T-helper 17 cell (primary cell): ENCODE data around the gene GLB1L2. TPM values are rescaled to one million over a fixed set of nuclear protein-coding genes. Genes with fewer than 3 reads are reported as not detected.

Experiments used
- ATAC-seq: fragments of 150-1000 bp; cut with Tn5 transposase; 2 replicates; pipeline ENCODE4 v1.10.0; 2021; ENCODE audit warnings: mild to moderate bottlenecking, moderate library complexity
- DNase-seq, 3 donors: peaks; one replicate each; pipeline versions ENCODE4 v3.0.0 to v3.0.0-alpha.2; 2020 to 2021
- H3K9me3 ChIP-seq: one replicate; pipeline ENCODE4 v1.7.0; 2013; ENCODE audit warnings: low read length, mild to moderate bottlenecking; ENCODE audit not compliant: control insufficient read depth, poor library complexity, severe bottlenecking
- H3K27ac Mint-ChIP-seq: one replicate; pipeline ENCODE4 v1.8.0; 2022; ENCODE audit warnings: mild to moderate bottlenecking, moderate library complexity, mixed read lengths
- H3K27me3 Mint-ChIP-seq: one replicate; pipeline ENCODE4 v1.8.0; 2022; ENCODE audit warnings: mixed read lengths
- H3K36me3 Mint-ChIP-seq: one replicate; pipeline ENCODE4 v1.8.0; 2022; ENCODE audit warnings: low read depth, mixed read lengths
- H3K4me1 Mint-ChIP-seq: one replicate; pipeline ENCODE4 v1.8.0; 2022; ENCODE audit warnings: mild to moderate bottlenecking, mixed read lengths
- H3K4me3 Mint-ChIP-seq: one replicate; pipeline ENCODE4 v1.8.0; 2022; ENCODE audit warnings: mild to moderate bottlenecking, moderate library complexity, mixed read lengths
- total RNA-seq, 4 donors: library from RNA in 2 of 4; stranded (reverse) in 2 of 4; gene quantifications; one replicate each; pipeline ENCODE4 v1.2.3 and lab custom pipeline; 2022 to 2026

Gene GLB1L2
- total RNA-seq, 2 donors from 2014 or later, result 0.37 to 0.73 TPM

DNA sequence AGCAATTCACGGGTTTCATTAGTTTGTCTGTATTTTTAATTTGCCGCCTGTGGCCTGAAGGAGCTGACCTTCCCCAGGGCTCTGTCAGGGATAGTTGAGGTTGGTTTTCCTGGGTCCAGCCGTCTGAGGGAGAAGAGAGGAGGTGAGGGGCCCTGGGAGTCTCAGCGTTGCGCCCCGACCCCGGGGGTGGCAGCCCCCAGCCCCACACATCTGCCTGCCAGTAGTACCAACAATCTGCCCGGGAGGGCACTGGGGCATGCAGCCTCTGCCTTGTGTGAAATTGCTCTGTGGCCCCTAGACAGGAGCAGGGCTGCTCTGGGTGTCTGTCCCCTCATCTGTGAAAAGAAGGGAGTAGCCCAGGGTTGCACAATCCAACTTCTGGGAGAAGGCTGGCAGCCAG lies 73.6 kb downstream of the GLB1L2 start:
- DNase-seq (no peak), ATAC-seq (no peak)
- H3K27me3 Mint-ChIP-seq, result peaks cover 71% of the 10 kb centered on the region
- H3K9me3 ChIP-seq, result no peaks in the 10 kb centered on the region
- no peak overlapping the region for H3K27ac Mint-ChIP-seq
- peaks cover 2% of the 10 kb centered on the region for H3K36me3 Mint-ChIP-seq
- H3K4me1 Mint-ChIP-seq, result peaks cover 8% of the 10 kb centered on the region
- H3K4me3 Mint-ChIP-seq, result no peak overlapping the region

DNA sequence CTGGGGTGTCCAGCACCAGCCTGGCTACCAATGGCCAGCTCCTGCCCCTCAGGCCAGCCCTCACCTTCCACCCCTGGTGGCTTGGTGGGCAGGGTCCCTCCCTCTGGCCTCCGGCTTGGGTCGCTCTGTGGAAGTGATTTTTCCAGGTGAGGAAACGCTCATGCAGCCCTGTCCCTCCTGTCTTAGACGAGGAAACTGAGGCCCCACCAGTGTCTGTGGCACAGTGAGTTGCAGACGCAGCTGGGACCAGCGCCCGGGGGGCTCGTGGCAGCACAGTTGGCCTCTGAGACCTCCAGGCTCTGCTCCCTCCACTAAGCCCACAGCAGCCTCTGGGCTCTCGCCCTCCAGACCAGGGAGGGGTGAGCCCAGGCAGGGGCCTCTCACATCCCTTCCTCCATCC lies 74.1 kb downstream of the GLB1L2 start:
- peaks cover 71% of the 10 kb centered on the region for H3K27me3 Mint-ChIP-seq
- H3K4me1 Mint-ChIP-seq, result peaks cover 11% of the 10 kb centered on the region
- DNase-seq (no peak), ATAC-seq (no peak)
- no peak overlapping the region for H3K27ac Mint-ChIP-seq
- H3K4me3 Mint-ChIP-seq, result no peak overlapping the region
- H3K36me3 Mint-ChIP-seq, result peaks cover 2% of the 10 kb centered on the region
- H3K9me3 ChIP-seq, result no peaks in the 10 kb centered on the region

DNA sequence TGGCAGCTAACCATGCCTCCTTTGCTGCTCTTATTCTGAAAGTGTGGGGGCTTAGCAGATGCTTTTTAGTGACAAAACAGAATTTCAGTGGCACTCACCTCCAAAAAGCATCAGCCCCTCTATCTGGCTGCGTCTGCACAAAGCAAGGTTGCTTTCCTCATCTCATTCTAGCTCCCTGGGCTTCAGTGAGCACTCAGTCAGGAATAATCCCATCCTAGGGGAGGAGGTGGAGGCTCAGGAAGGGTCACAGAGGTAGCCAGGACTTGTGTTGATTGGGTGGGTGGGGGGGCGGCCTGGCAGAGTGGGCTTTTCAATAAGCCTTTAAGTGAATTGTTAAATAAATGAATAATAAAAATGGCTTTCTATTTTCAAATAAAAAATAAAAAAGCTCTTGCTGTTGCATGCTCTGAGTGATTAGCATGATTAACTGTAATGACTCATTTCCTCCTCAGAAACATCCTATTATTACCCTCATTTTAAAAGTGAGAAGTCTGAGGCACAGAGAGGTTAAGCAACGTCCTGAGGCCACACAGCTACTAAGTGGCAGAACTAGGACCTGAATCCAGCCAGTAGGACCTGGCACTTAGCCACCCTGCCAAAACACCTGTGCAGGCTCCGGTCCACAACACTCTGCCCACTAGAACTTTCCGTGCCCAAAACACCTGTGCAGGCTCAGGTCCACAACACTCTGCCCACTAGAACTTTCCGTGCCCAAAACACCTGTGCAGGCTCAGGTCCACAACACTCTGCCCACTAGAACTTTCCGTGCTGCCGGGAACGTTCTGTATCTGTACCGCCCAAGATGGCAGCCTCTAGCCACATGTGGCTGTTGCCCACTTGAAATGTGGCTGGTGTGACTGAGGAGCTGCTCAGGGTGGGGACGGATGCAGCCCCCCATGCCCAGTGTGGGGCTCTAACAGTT lies 74.7 kb downstream of the GLB1L2 start:
- no peaks in the 10 kb centered on the region for H3K9me3 ChIP-seq
- Mint-ChIP-seq H3K4me3 (no peak overlapping the region), H3K4me1 (peaks cover 17% of the 10 kb centered on the region), H3K27me3 (peaks cover 70% of the 10 kb centered on the region), H3K36me3 (peaks cover 2% of the 10 kb centered on the region), H3K27ac (peak overlapping the region; percentile 9)
- ATAC-seq (no peak), DNase-seq (no peak)

DNA sequence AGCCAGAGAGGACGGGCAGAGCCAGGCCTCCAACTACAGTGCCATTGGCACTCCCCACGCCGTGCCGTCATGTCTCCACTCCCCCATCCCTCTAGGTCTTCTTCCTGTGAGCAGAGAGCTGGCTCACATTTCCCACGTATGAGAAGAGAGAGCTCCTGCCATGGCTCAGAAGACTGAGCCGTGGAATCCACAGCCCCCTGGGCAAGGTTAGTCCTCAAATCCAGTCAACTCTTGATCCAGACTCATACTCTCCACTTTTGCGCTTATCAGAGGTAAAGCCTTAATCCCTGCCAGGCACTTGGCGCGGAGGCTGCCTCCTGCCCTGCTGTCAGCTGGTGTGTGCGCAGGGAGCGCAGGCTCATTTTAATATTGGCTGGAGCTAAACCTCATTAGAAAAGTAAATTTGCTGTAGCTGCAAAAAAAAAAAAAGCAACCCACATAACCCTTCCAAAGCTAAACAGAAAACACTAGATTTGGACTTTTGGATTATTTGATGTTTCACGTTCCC lies 75.6 kb downstream of the GLB1L2 start:
- H3K4me3 Mint-ChIP-seq, result no peak overlapping the region
- H3K27ac Mint-ChIP-seq, result peak overlapping the region; percentile 9
- ATAC-seq (no peak), DNase-seq (no peak)
- H3K27me3 Mint-ChIP-seq, result peaks cover 69% of the 10 kb centered on the region
- H3K4me1 Mint-ChIP-seq, result peaks cover 17% of the 10 kb centered on the region
- no peaks in the 10 kb centered on the region for H3K9me3 ChIP-seq
- H3K36me3 Mint-ChIP-seq, result peaks cover 2% of the 10 kb centered on the region

DNA sequence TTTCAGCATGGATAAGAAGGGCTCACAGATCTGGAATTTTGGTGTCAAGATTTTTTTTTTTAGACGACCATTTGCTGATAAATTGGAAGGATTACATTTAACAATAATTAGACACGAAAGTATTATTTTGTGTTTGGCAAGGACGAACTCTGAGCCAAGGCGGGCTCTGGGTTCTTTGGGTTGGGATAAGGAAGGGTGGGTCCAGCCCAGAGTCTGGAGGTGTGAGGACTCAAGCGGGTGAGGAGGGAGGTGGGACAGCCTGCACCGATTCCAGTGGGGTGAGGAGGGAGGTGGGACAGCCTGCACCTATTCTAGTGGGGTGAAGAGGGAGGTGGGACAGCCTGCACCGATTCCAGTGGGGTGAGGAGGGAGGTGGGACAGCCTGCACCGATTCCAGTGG lies 76.1 kb downstream of the GLB1L2 start:
- DNase-seq, result no peak
- H3K36me3 Mint-ChIP-seq, result peaks cover 2% of the 10 kb centered on the region
- H3K4me3 Mint-ChIP-seq, result no peak overlapping the region
- H3K9me3 ChIP-seq, result no peaks in the 10 kb centered on the region
- H3K27me3 Mint-ChIP-seq, result peaks cover 65% of the 10 kb centered on the region
- no peak overlapping the region for H3K27ac Mint-ChIP-seq
- H3K4me1 Mint-ChIP-seq, result peaks cover 17% of the 10 kb centered on the region
- ATAC-seq, result no peak

DNA sequence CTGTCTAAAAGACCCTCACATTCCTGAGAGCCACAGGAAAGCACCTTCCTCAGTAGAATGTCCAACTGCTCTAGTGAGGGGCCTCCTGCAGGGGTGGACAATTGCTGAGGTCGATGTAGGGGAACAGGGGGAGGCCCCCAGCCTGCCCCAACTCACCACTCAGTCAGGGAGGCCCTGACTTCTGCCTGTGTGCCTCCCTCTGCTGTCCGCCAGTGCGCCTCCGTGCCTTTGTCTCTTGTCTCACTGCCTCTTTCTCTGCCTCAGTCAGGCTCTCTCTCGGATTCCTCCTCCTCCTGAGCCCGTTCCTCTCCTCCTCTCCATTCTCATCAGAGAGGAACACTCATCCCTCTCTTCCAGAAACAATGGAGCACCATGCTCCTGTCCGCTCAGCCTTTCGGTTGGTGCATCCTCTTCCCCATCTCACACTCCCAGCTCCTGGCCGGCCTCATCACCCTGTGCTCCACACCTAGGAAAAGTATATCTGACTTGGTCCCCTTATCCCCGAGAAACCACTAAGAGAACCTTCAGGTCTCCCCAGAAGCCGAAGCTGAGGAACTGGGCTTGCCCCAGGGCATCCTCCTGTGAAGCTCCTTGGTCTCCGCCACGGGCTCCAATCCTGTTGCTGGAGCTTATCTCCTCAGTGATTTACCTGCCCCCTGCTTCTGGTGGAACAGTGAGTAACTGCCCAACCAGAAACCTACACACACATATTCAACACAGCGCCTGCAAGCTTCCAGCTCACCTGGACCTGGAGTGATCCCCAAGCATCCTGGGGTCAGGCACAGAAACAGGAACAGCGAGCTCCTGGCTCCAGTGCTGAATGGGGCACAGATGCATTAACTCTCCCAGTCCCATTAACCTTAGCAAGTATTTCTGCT lies 78.0 kb downstream of the GLB1L2 start:
- H3K4me1 Mint-ChIP-seq, result peaks cover 21% of the 10 kb centered on the region
- peaks cover 64% of the 10 kb centered on the region for H3K27me3 Mint-ChIP-seq
- H3K36me3 Mint-ChIP-seq, result peaks cover 5% of the 10 kb centered on the region
- no peak for DNase-seq
- ATAC-seq, result no peak
- no peaks in the 10 kb centered on the region for H3K9me3 ChIP-seq
- H3K27ac Mint-ChIP-seq, result no peak overlapping the region
- peak overlapping the region; percentile 25 for H3K4me3 Mint-ChIP-seq

DNA sequence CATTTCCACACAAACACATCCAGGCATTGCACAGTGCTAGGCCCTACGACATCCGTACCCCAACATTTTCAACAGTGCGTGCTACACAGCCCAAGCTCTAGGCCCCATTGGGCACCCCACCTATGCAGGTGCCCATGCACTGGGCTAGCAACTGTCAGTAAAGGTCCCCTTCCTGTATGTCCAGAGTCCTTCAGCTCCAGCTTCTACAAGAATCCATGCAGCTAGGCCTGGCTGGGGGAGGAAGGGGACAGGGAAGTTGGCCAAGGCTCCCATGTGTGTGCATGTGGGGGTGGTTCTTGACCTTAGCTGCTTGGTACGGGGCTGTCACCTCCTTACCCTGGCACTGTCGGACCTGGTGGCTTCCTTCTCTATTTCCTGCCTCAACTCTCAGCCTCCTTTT lies 79.0 kb downstream of the GLB1L2 start:
- DNase-seq, result no peak
- Mint-ChIP-seq H3K27ac (no peak overlapping the region), H3K36me3 (peaks cover 5% of the 10 kb centered on the region), H3K4me1 (peaks cover 25% of the 10 kb centered on the region), H3K4me3 (peak overlapping the region; percentile 82), H3K27me3 (peaks cover 65% of the 10 kb centered on the region)
- ATAC-seq, result no peak
- H3K9me3 ChIP-seq, result no peaks in the 10 kb centered on the region

DNA sequence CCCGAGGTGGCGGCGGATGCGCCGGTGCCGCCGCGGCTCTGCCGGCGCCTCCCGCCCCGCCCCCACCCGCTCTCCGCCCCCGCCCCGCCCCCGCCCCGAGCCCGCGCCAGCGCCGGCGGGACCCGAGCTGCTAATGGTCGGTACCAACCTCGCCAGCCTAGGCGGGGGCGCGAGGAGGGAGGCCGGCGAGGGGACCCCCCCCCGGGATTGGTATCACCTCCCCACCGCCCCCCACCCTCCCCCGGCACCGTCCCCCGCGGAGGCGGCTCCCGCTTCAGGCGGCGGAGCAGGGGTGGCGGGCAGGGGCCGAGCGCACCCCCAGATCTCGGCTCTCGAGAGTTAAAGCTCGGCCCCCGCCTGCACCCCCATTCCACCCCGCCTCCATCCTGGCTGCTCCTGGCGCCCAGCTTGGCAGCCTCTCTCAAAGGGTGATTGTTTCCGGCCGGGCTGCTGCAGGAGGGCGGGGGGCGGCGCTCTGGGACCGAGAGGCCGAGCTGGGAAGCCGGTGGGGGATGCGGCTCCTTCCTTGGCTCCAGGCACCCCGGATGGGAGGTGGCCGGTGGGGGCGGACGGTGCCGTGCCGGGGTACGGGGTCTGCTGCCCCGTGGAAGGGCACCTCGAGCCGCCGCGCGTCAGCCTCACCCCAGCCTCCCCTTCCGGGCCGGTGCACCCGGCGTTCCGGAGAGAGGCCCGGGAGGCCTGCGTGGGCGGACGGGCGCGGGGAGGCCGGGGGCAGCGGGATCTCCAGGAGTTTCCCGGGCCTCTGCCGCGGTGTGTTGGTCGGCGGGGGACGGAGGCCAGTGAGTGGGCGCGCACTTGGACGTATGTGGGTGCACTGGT lies 80.6 kb downstream of the GLB1L2 start, which contains the start of gene B3GAT1:
Gene B3GAT1 (minus strand): TSS at position 40 of the 840 bp plus-strand sequence. CDS start 24,583 bp downstream, outside the sequence.
- DNase-seq (no peak), ATAC-seq (peak; percentile 44)
- peak within 1 kb of the TSS; percentile 90 for H3K4me3 Mint-ChIP-seq
- H3K27me3 Mint-ChIP-seq, result peaks cover 68% of the 10 kb centered on the region
- H3K9me3 ChIP-seq, result no peaks in the 10 kb centered on the region
- peaks cover 25% of the 10 kb centered on the region for H3K4me1 Mint-ChIP-seq
- H3K36me3 Mint-ChIP-seq, result peaks cover 5% of the 10 kb centered on the region
- H3K27ac Mint-ChIP-seq, result no peak within 1 kb of the TSS

DNA sequence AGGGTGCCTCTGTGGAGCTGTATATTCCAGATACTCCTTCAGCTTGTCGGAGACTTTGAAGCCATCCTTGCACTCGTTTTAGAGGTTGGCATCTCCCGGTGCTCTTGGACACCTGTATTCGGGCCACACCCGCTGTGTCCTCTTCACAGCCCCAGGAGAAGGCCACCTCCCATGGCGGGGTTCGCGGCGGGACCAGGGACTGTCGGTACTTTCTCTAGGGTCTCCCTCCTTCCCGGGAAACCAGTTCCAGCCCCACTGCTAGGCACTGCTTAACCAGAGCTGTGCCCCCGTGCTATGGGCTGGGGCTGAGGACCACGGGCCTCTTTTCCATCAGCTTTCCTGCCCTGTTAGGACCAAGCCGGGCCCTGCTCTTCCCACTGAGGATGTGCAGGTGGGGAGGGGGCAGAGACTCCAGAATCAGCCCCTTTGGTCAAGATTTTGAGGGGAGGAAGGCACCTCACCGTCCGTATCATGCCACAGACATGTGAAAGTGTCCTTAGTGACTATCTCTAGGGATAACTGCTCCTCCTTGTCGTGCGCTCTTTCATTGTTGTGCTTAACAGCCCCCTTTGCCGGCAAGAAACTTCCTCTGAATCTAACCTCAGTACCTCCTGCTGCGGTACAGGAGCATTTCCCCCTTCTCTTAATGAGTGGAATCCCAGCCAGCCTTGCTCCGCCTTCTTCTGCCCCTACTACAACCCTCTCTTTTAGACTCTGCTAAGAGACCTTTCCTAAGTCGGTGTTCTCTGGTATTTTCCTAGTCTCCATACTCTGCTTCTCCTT lies 81.4 kb downstream of the GLB1L2 start:
- Mint-ChIP-seq H3K4me3 (peak overlapping the region; percentile 90), H3K36me3 (peaks cover 3% of the 10 kb centered on the region), H3K4me1 (peaks cover 25% of the 10 kb centered on the region), H3K27me3 (peaks cover 71% of the 10 kb centered on the region), H3K27ac (no peak overlapping the region)
- DNase-seq (no peak), ATAC-seq (no peak)
- H3K9me3 ChIP-seq, result no peaks in the 10 kb centered on the region

DNA sequence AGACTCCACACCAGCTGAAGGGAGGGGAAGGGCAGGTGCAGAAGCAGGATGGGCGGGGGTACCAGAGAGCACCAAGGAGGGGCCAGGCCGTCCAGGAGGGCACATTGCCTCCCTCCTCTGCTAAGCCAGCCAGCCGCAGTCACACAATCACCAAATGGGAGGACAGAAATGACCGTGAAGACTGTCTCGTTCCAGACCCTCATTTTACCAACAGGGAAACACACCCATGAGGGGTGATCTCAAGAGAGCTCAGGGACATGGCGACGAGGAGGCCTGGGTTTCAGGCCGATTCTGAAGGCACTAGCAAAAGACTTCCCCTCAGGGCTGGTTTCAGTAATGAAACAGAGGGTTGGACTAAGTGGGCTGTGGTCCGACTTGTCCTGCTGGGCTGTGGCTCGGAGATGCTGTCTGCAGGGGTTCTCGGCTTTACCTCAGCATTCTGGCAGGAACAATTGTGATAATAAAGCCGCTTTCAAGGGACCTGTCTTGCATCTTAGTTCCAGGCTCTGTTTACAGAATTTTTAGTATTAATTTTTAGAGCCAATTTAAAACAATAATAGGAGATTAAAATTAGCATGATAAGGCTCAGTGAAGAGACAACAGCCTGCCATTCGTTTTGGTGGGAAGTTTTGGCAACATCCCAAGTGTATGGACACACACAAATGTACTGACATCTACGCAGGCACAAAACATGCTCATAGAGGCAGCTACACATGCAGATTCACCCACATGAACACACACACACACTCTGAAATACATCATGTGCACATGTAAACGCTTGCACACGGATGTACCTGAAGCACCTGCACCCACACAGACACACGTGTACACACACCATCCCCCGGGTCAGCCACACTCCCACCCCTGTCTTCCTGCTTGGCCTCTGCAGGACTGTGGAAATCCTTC lies 82.3 kb downstream of the GLB1L2 start:
- Mint-ChIP-seq H3K27me3 (peaks cover 76% of the 10 kb centered on the region), H3K27ac (no peak overlapping the region), H3K4me1 (peaks cover 25% of the 10 kb centered on the region), H3K36me3 (peaks cover 3% of the 10 kb centered on the region), H3K4me3 (peak overlapping the region; percentile 90)
- H3K9me3 ChIP-seq, result no peaks in the 10 kb centered on the region
- no peak for ATAC-seq
- no peak for DNase-seq
